A673 (cell line): ENCODE measurements around the gene SLC26A6. TPM values are rescaled to one million over a fixed set of nuclear protein-coding genes. Genes with fewer than 3 reads are reported as not detected.

Experiments used
- BruUV-seq: library from RNA; stranded (reverse); fragments of 400-500 nt; replicated peaks from 2 replicates; lab custom pipeline; 2021; lab: Mats Ljungman, UMichigan
- CTCF ChIA-PET: fragments of 300-600 bp; sonication (Branson Sonifier 250); formaldehyde crosslinking; loops from one replicate; lab custom pipeline; 2022; ENCODE audit warnings: antibody characterized with exemption; lab: Charles Lee
- POLR2A ChIA-PET: fragments of 300-600 bp; sonication (Branson Sonifier 250); formaldehyde crosslinking; loops from one replicate; lab custom pipeline; 2022; ENCODE audit warnings: antibody characterized with exemption; ENCODE audit not compliant: low non-redundant PET; lab: Charles Lee
- DNase-seq: peaks from one replicate; pipeline ENCODE4 v3.0.0-alpha.2; 2015; ENCODE audit warnings: low spot score
- H3K27ac ChIP-seq: fragments of 200-600 bp; sonication (generic); 2 replicates; pipeline ENCODE4 v1.5.1; 2016; ENCODE audit warnings: mixed run types, low read depth, mild to moderate bottlenecking, mixed read lengths, antibody characterized with exemption, low read length; ENCODE audit not compliant: poor library complexity, severe bottlenecking
- H3K27me3 ChIP-seq: fragments of 200-600 bp; sonication (generic); replicated peaks from 2 replicates; pipeline ENCODE4 v1.6.1; 2017; ENCODE audit warnings: mixed run types, low read depth, mild to moderate bottlenecking, mixed read lengths, antibody characterized with exemption, low read length; ENCODE audit not compliant: insufficient read depth, poor library complexity
- H3K36me3 ChIP-seq: fragments of 200-600 bp; sonication (generic); 2 replicates; pipeline ENCODE4 v1.6.1; 2016; ENCODE audit warnings: mixed run types, mild to moderate bottlenecking, mixed read lengths, antibody characterized with exemption, low read length; ENCODE audit not compliant: insufficient read depth, poor library complexity, severe bottlenecking
- H3K4me1 ChIP-seq: fragments of 200-600 bp; sonication (generic); 2 replicates; pipeline ENCODE4 v1.6.1; 2017; ENCODE audit warnings: mixed run types, mild to moderate bottlenecking, mixed read lengths, antibody characterized with exemption, low read length; ENCODE audit not compliant: insufficient read depth, poor library complexity, severe bottlenecking
- H3K4me3 ChIP-seq: fragments of 200-600 bp; sonication (generic); 2 replicates; pipeline ENCODE4 v1.5.1; 2016; ENCODE audit warnings: low read depth, mixed run types, mild to moderate bottlenecking, mixed read lengths, low read length; ENCODE audit not compliant: poor library complexity, severe bottlenecking
- H3K9me3 ChIP-seq: fragments of 200-600 bp; sonication (generic); 2 replicates; pipeline ENCODE4 v1.6.1; 2016; ENCODE audit warnings: mixed run types, low read depth, mild to moderate bottlenecking, mixed read lengths, antibody characterized with exemption, low read length; ENCODE audit not compliant: poor library complexity, severe bottlenecking
- CTCF ChIP-seq: fragments of 300-800, 200-600 bp; sonication (generic); conservative IDR thresholded peaks from 2 replicates; pipeline ENCODE4 v1.5.1; 2017; ENCODE audit warnings: low read depth, mild to moderate bottlenecking, antibody characterized with exemption, low read length, moderate library complexity, mixed read lengths
- EZH2 ChIP-seq: fragments of 200-600 bp; sonication (generic); IDR thresholded peaks from 2 replicates; pipeline ENCODE4 v1.6.1; 2017; ENCODE audit warnings: borderline replicate concordance, low read depth, mild to moderate bottlenecking, mixed read lengths, antibody characterized with exemption, low read length; ENCODE audit not compliant: poor library complexity, severe bottlenecking
- intact Hi-C: fragments of 100-400 bp; cut with micrococcal nuclease; formaldehyde crosslinking; loops from one replicate; pipeline ENCODE4 v1.10.0; 2022; ENCODE audit not compliant: unreplicated experiment
- total RNA-seq: library from RNA; stranded (reverse); gene quantifications from 2 replicates; pipeline ENCODE4 v1.2.3, GENCODE V29; 2021

The SLC26A6 gene
- total RNA-seq, 1 experiment from 2014 or later = 12.6 TPM

GRCh38 chr3:48637305-48637704, 2.0 kb upstream of the SLC26A6 start:
- Histone ChIP-seq H3K36me3 (no peaks in the 10 kb centered on the region), H3K4me3 (no peak overlapping the region), H3K27ac (no peak overlapping the region), H3K27me3 (no peaks in the 10 kb centered on the region), H3K9me3 (no peaks in the 10 kb centered on the region), H3K4me1 (no peaks in the 10 kb centered on the region)
- no peak for TF ChIP-seq EZH2
- no peak for TF ChIP-seq CTCF
- no peak for DNase-seq
- CTCF ChIA-PET = no interaction called here
- POLR2A ChIA-PET = no interaction called here
- intact Hi-C loops = no loop called here
- BruUV-seq = no TSS peak

GRCh38 chr3:48636149-48636655, 941 bp upstream of the SLC26A6 start:
- DNase-seq = no peak
- Histone ChIP-seq H3K27ac (peak overlapping the region; percentile 47), H3K4me3 (peak overlapping the region; percentile 70), H3K9me3 (no peaks in the 10 kb centered on the region), H3K36me3 (no peaks in the 10 kb centered on the region), H3K4me1 (no peaks in the 10 kb centered on the region), H3K27me3 (no peaks in the 10 kb centered on the region)
- ChIA-PET POLR2A (no interaction called here), CTCF (no interaction called here)
- TF ChIP-seq CTCF (no peak), EZH2 (no peak)
- intact Hi-C loops = no loop called here
- BruUV-seq = no TSS peak

GRCh38 chr3:48634661-48635221, 520 bp downstream of the SLC26A6 start:
- no TSS peak for BruUV-seq
- intact Hi-C loops = no loop called here
- Histone ChIP-seq H3K27me3 (no peaks in the 10 kb centered on the region), H3K4me1 (no peaks in the 10 kb centered on the region), H3K27ac (peak overlapping the region; percentile 47), H3K4me3 (peak overlapping the region; percentile 70), H3K9me3 (no peaks in the 10 kb centered on the region), H3K36me3 (no peaks in the 10 kb centered on the region)
- DNase-seq = peak; percentile 37
- TF ChIP-seq CTCF (no peak), EZH2 (no peak)
- ChIA-PET POLR2A (no interaction called here), CTCF (no interaction called here)
